H1 (cell line): ENCODE results near the gene FJX1. TPM values are rescaled to one million over a fixed set of nuclear protein-coding genes. Genes with fewer than 3 reads are reported as not detected.

ENCODE experiments used
- CTCF ChIA-PET: fragments of 300-600 bp; sonication (Branson Sonifier 250); formaldehyde crosslinking; loops from one replicate; lab custom pipeline; 2021; ENCODE audit not compliant: partially characterized antibody; lab: Charles Lee
- POLR2A ChIA-PET: fragments of 300-600 bp; sonication (Branson Sonifier 250); formaldehyde crosslinking; loops from one replicate; lab custom pipeline; 2021; ENCODE audit warnings: inconsistent platforms; ENCODE audit not compliant: partially characterized antibody; lab: Charles Lee
- DNase-seq, 2 experiments: peaks; one replicate each; pipeline versions ENCODE4 v3.0.0 to v3.0.0-alpha.2; 2010 to 2022; ENCODE audit warnings: low spot score in 2 of 2, low read depth in 1 of 2, mixed read lengths in 1 of 2
- FAIRE-seq: peaks from 2 replicates; lab custom pipeline; 2011; peaks lifted over from hg19 to GRCh38; lab: Jason Lieb, UNC
- H2AFZ ChIP-seq: 2 replicates; pipeline ENCODE4 v1.8.1; 2012; ENCODE audit warnings: low read length, inconsistent platforms
- H2AK5ac ChIP-seq: 2 replicates; pipeline ENCODE4 v1.6.1; 2013; ENCODE audit warnings: low read depth, low read length
- H2BK120ac ChIP-seq: replicated peaks from 2 replicates; pipeline ENCODE3; 2013; ENCODE audit warnings: low read depth, low read length, inconsistent platforms
- H2BK12ac ChIP-seq: 2 replicates; pipeline ENCODE4 v1.6.1; 2013; ENCODE audit warnings: low read depth, low read length
- H2BK15ac ChIP-seq: 2 replicates; pipeline ENCODE4 v1.6.1; 2013; ENCODE audit warnings: low read length
- H2BK20ac ChIP-seq: 2 replicates; pipeline ENCODE4 v1.6.1; 2013; ENCODE audit warnings: low read length
- H2BK5ac ChIP-seq: 2 replicates; pipeline ENCODE4 v1.6.1; 2013; ENCODE audit warnings: low read depth, low read length
- H3K14ac ChIP-seq: 2 replicates; pipeline ENCODE4 v1.6.1; 2013; ENCODE audit warnings: inconsistent platforms; ENCODE audit not compliant: insufficient read length
- H3K18ac ChIP-seq: 2 replicates; pipeline ENCODE4 v1.6.1; 2013; ENCODE audit warnings: low read length; ENCODE audit errors: extremely low read depth
- H3K23ac ChIP-seq: 2 replicates; pipeline ENCODE4 v1.6.1; 2013; ENCODE audit warnings: inconsistent platforms; ENCODE audit not compliant: insufficient read length
- H3K23me2 ChIP-seq: 2 replicates; pipeline ENCODE4 v1.6.1; 2013; ENCODE audit warnings: low read depth, low read length
- H3K27ac ChIP-seq: 2 replicates; pipeline ENCODE4 v1.6.1; 2011; ENCODE audit warnings: low read depth, low read length, inconsistent platforms
- H3K27me3 ChIP-seq, 4 experiments: replicated peaks in 1 of 4; 1 replicate in 1 of 4; 2 replicates in 3 of 4; pipeline versions ENCODE4 v1.6.1 to v1.8.1; 2011 to 2013; ENCODE audit warnings: low read length in 3 of 4, mild to moderate bottlenecking in 3 of 4, inconsistent platforms in 2 of 4, mixed read lengths in 2 of 4, moderate library complexity in 1 of 4; ENCODE audit not compliant: control insufficient read depth in 3 of 4, insufficient read depth in 3 of 4; ENCODE audit errors: extremely low read depth in 1 of 4
- H3K36me3 ChIP-seq, 4 experiments: 2 replicates each; pipeline versions ENCODE4 v1.6.1 to v1.8.1; 2011 to 2013; ENCODE audit warnings: mild to moderate bottlenecking in 4 of 4, low read length in 3 of 4, moderate library complexity in 2 of 4, control low read depth in 1 of 4, inconsistent platforms in 1 of 4; ENCODE audit not compliant: insufficient read depth in 4 of 4, control insufficient read depth in 2 of 4
- H3K4ac ChIP-seq: replicated peaks from 2 replicates; pipeline ENCODE3; 2013; ENCODE audit warnings: low read length, low read depth, mixed read lengths, inconsistent platforms; ENCODE audit not compliant: insufficient read length
- H3K4me1 ChIP-seq, 4 experiments: replicated peaks in 1 of 4; 1 replicate in 1 of 4; 2 replicates in 3 of 4; pipeline versions ENCODE4 v1.6.1 to v1.8.1; 2011 to 2013; ENCODE audit warnings: low read length in 3 of 4, inconsistent platforms in 2 of 4, mixed read lengths in 1 of 4; ENCODE audit not compliant: insufficient read depth in 4 of 4, control insufficient read depth in 3 of 4
- H3K4me2 ChIP-seq, 2 experiments: 2 replicates each; pipeline versions ENCODE4 v1.6.1 to v1.8.1; 2011 to 2013; ENCODE audit warnings: low read depth in 2 of 2, low read length in 2 of 2, control low read depth in 1 of 2, inconsistent platforms in 1 of 2, mild to moderate bottlenecking in 1 of 2; ENCODE audit not compliant: insufficient read depth in 1 of 2
- H3K4me3 ChIP-seq, 4 experiments: fragments of 200-600, 300-600 bp in 1 of 4; sonication (generic), shearing (Covaris generic), sonication (Bioruptor Twin) in 1 of 4; 2 replicates each; pipeline versions ENCODE4 v1.5.1 to v1.8.1; 2011 to 2016; ENCODE audit warnings: low read length in 4 of 4, low read depth in 3 of 4, control low read depth in 2 of 4, inconsistent platforms in 2 of 4, mild to moderate bottlenecking in 2 of 4, mixed read lengths in 1 of 4, moderate library complexity in 1 of 4; ENCODE audit not compliant: insufficient read depth in 2 of 4; ENCODE audit errors: extremely low read depth in 1 of 4
- H3K56ac ChIP-seq: replicated peaks from 2 replicates; pipeline ENCODE3; 2013; ENCODE audit warnings: low read depth, mild to moderate bottlenecking, mixed read lengths, low read length, inconsistent platforms; ENCODE audit not compliant: insufficient read length
- H3K79me1 ChIP-seq: 2 replicates; pipeline ENCODE4 v1.6.1; 2013; ENCODE audit warnings: low read depth, low read length, control low read depth
- H3K79me2 ChIP-seq, 2 experiments: 2 replicates each; pipeline versions ENCODE4 v1.6.1 to v1.8.1; 2012 to 2013; ENCODE audit warnings: low read length in 2 of 2, mild to moderate bottlenecking in 2 of 2, inconsistent platforms in 1 of 2; ENCODE audit not compliant: insufficient read depth in 2 of 2, control insufficient read depth in 1 of 2
- H3K9ac ChIP-seq, 4 experiments: replicated peaks in 1 of 4; 1 replicate in 1 of 4; 2 replicates in 3 of 4; pipeline versions ENCODE4 v1.6.1 to v1.8.1; 2011 to 2013; ENCODE audit warnings: low read depth in 3 of 4, low read length in 3 of 4, control low read depth in 2 of 4, mild to moderate bottlenecking in 2 of 4, moderate library complexity in 2 of 4, inconsistent platforms in 1 of 4; ENCODE audit errors: extremely low read depth in 1 of 4
- H3K9me3 ChIP-seq, 2 experiments: 2 replicates each; pipeline versions ENCODE4 v1.6.1 to v1.8.1; 2012 to 2013; ENCODE audit warnings: mild to moderate bottlenecking in 2 of 2, moderate library complexity in 2 of 2, control low read depth in 1 of 2, inconsistent platforms in 1 of 2, low read depth in 1 of 2, low read length in 1 of 2, mixed read lengths in 1 of 2; ENCODE audit not compliant: insufficient read depth in 2 of 2
- H4K20me1 ChIP-seq, 2 experiments: replicated peaks in 1 of 2; 2 replicates each; pipeline versions ENCODE3 to v1.8.1; 2011 to 2013; ENCODE audit warnings: inconsistent platforms in 2 of 2, low read length in 2 of 2, mild to moderate bottlenecking in 1 of 2; ENCODE audit not compliant: insufficient read depth in 2 of 2, control insufficient read depth in 1 of 2
- H4K5ac ChIP-seq: 2 replicates; pipeline ENCODE4 v1.6.1; 2013; ENCODE audit warnings: low read length, low read depth, mixed read lengths, inconsistent platforms; ENCODE audit not compliant: insufficient read length
- H4K8ac ChIP-seq: 2 replicates; pipeline ENCODE4 v1.8.0; 2013; ENCODE audit warnings: mild to moderate bottlenecking, moderate library complexity, low read length, inconsistent platforms; ENCODE audit not compliant: insufficient read depth; ENCODE audit errors: extremely low read depth
- H4K91ac ChIP-seq: replicated peaks from 2 replicates; pipeline ENCODE3; 2013; ENCODE audit warnings: low read length, mixed read lengths, inconsistent platforms; ENCODE audit not compliant: insufficient read length
- ATF3 ChIP-seq: IDR thresholded peaks from 2 replicates; pipeline ENCODE4 v1.6.1; 2011; ENCODE audit warnings: low read depth, mild to moderate bottlenecking, low read length; ENCODE audit not compliant: insufficient read depth
- CEBPB ChIP-seq: IDR thresholded peaks from 2 replicates; pipeline ENCODE4 v1.6.1; 2012; ENCODE audit warnings: low read depth, low read length
- CTBP2 ChIP-seq: IDR thresholded peaks from 2 replicates; pipeline ENCODE4 v1.7.0; 2011; ENCODE audit warnings: borderline replicate concordance, mild to moderate bottlenecking, moderate library complexity, mixed read lengths, low read length; ENCODE audit not compliant: insufficient read depth, insufficient read length
- FOSL1 ChIP-seq: IDR thresholded peaks from 2 replicates; pipeline ENCODE4 v1.6.1; 2011; ENCODE audit warnings: mild to moderate bottlenecking, low read depth, low read length, moderate library complexity; ENCODE audit not compliant: insufficient read depth
- GABPA ChIP-seq: IDR thresholded peaks from 2 replicates; pipeline ENCODE4 v1.6.1; 2011; ENCODE audit warnings: mild to moderate bottlenecking, low read length, moderate library complexity, borderline replicate concordance; ENCODE audit not compliant: insufficient read depth
- JUN ChIP-seq: IDR thresholded peaks from 2 replicates; pipeline ENCODE4 v1.6.1; 2011; ENCODE audit warnings: low read depth, mild to moderate bottlenecking, improper control_type of control experiment, low read length
- JUND ChIP-seq: IDR thresholded peaks from 2 replicates; pipeline ENCODE4 v1.6.1; 2011; ENCODE audit warnings: mild to moderate bottlenecking, improper control_type of control experiment, low read length
- KDM1A ChIP-seq: fragments of 200-600, 300-600 bp; sonication (generic); IDR thresholded peaks from 2 replicates; pipeline ENCODE4 v1.7.1; 2016; ENCODE audit warnings: mild to moderate bottlenecking, low read length, borderline replicate concordance
- MAFK ChIP-seq: IDR thresholded peaks from 2 replicates; pipeline ENCODE4 v1.6.1; 2012; ENCODE audit warnings: low read depth, mild to moderate bottlenecking, improper control_type of control experiment, low read length
- RNF2 ChIP-seq: fragments of 200-900, 300-1000 bp; sonication (generic); IDR thresholded peaks from 2 replicates; pipeline ENCODE4 v1.7.1; 2016; ENCODE audit warnings: borderline replicate concordance, low read depth, mild to moderate bottlenecking, antibody characterized with exemption, low read length; ENCODE audit not compliant: poor library complexity, severe bottlenecking; ENCODE audit errors: missing control alignments
- SIX5 ChIP-seq: IDR thresholded peaks from 2 replicates; pipeline ENCODE4 v1.6.1; 2011; ENCODE audit warnings: mild to moderate bottlenecking, low read depth, low read length
- SUZ12 ChIP-seq: fragments of 200-600 bp; sonication (generic); IDR thresholded peaks from 2 replicates; pipeline ENCODE4 v1.6.1; 2012; ENCODE audit warnings: mild to moderate bottlenecking, inconsistent platforms, low read length, moderate library complexity, mixed read lengths
- TBP ChIP-seq: IDR thresholded peaks from 2 replicates; pipeline ENCODE4 v1.6.1; 2011; ENCODE audit warnings: low read depth, low read length, improper control_type of control experiment
- YY1 ChIP-seq: IDR thresholded peaks from 2 replicates; pipeline ENCODE4 v1.6.1; 2011; ENCODE audit warnings: low read depth, mild to moderate bottlenecking, low read length
- WGBS, 2 experiments: shearing (Covaris generic) in 1 of 2; methylation state at CpG; one replicate each; pipeline versions ENCODE4 v1.1.6 to v1.1.7; 2013 to 2015; ENCODE audit warnings: low lambda C conversion rate in 2 of 2, mixed read lengths in 2 of 2, inconsistent platforms in 1 of 2, low coverage in 1 of 2, missing lambda C conversion rate in 1 of 2; ENCODE audit not compliant: insufficient replicate concordance in 2 of 2, insufficient coverage in 1 of 2, insufficient read length in 1 of 2; ENCODE audit errors: extremely low coverage in 1 of 2, missing lambda C conversion rate in 1 of 2; 5-methylcytosine and 5-hydroxymethylcytosine counted together
- polyA plus RNA-seq, 7 experiments: library from polyadenylated mRNA; depleted of rRNA in 3 of 7; stranded (reverse) in 5 of 7; unstranded in 2 of 7; fragments of >200 nt in 5 of 7; fragments of 200-250 nt in 2 of 7; gene quantifications; 1 replicate in 5 of 7; 2 replicates in 1 of 7; 4 replicates in 1 of 7; pipeline versions ENCODE4 v1.2.1 to v1.2.3, GENCODE V29; 2011 to 2013; ENCODE audit warnings: missing spikeins in 2 of 7, mixed read lengths in 2 of 7
- total RNA-seq: library from RNA; stranded (reverse); fragmentation: NEBNext Ultra II Directional; extraction: Animal tissue kit (Norgen Biotek cat#: 25700); gene quantifications from 2 replicates; pipeline ENCODE4 v1.2.1, GENCODE V29; 2021

FJX1 gene
- total and polyA plus RNA-seq, 2 of the 8 experiments (the other 6 are each of a cell fraction or from before 2014, with no cell fraction given): 6.3 to 13.3 TPM

GRCh38 chr11:35635933-35636332 lies 17.7 kb downstream of the FJX1 start:
- Histone ChIP-seq H3K4me1 (peaks cover 0 to 6% (median 4%) of the 10 kb centered on the region in 4 experiments; a peak in 6 of 7 replicates), H3K56ac (no peak overlapping the region), H2BK5ac (no peak overlapping the region), H2BK15ac (no peak overlapping the region), H3K9ac (no peak overlapping the region), H3K27me3 (no peaks in the 10 kb centered on the region), H4K5ac (no peak overlapping the region), H3K4me2 (no peak overlapping the region), H4K91ac (no peak overlapping the region), H2BK20ac (no peak overlapping the region), H3K18ac (no peak overlapping the region), H3K79me1 (no peaks in the 10 kb centered on the region), H3K27ac (no peak overlapping the region), H3K36me3 (no peaks in the 10 kb centered on the region), H3K79me2 (no peaks in the 10 kb centered on the region), H2AFZ (no peak overlapping the region), H4K20me1 (no peaks in the 10 kb centered on the region), H3K4ac (no peak overlapping the region), H3K23ac (no peak overlapping the region), H3K9me3 (no peaks in the 10 kb centered on the region), H3K14ac (no peak overlapping the region), H2BK120ac (no peak overlapping the region), H4K8ac (no peak overlapping the region), H2BK12ac (no peak overlapping the region), H2AK5ac (no peak overlapping the region), H3K23me2 (no peaks in the 10 kb centered on the region), H3K4me3 (no peak overlapping the region)
- ChIA-PET CTCF (interaction anchor here (1.1 kb wide), 1 partner anchor 151 kb away, joined by 3 read pairs; no protein-coding TSS in a partner anchor), POLR2A (no interaction called here)
- WGBS, 2 experiments: 87% methylated on average over 6 of the region's 6 CpGs; no CpG with 5 or more reads in 1 of the 2 experiments
- DNase-seq: no peak
- no peak for FAIRE-seq
- TF ChIP-seq GABPA (no peak), TBP (no peak), SUZ12 (no peak), ATF3 (no peak), KDM1A (no peak), MAFK (no peak), CTBP2 (no peak), JUND (no peak), CEBPB (no peak), YY1 (no peak), RNF2 (no peak), FOSL1 (no peak), SIX5 (no peak), JUN (no peak)
